ENCODE results near the gene LYPD1. TPM values are rescaled to one million over a fixed set of nuclear protein-coding genes. Genes with fewer than 3 reads are reported as not detected.
A peak's percentile ranks its signal among the peaks of the same experiment; 100 is the strongest.

The LYPD1 gene
- polyA plus RNA-seq, 2 of the 4 experiments (the other 2 are of a cell fraction): 3.6 to 12.0 TPM

- TF ChIP-seq ESRRA (IDR thresholded peaks at IDR 0.05; ENCODE audit: borderline replicate concordance, low read length): no peak
- TF ChIP-seq, protein P1, sequence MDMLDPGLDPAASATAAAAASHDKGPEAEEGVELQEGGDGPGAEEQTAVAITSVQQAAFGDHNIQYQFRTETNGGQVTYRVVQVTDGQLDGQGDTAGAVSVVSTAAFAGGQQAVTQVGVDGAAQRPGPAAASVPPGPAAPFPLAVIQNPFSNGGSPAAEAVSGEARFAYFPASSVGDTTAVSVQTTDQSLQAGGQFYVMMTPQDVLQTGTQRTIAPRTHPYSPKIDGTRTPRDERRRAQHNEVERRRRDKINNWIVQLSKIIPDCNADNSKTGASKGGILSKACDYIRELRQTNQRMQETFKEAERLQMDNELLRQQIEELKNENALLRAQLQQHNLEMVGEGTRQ (IDR thresholded peaks at IDR 0.05): no peak
- TF ChIP-seq NR3C1 (IDR thresholded peaks at IDR 0.05): no peak
- TF ChIP-seq HEYL (CRISPR knock-in tag; IDR thresholded peaks at IDR 0.05): no peak
- TF ChIP-seq FOSB (CRISPR knock-in tag; IDR thresholded peaks at IDR 0.05): no peak
- POLR2A ChIA-PET: no interaction called here
- DNase-seq (ENCODE audit: low read depth in 1 of 2, low spot score in 1 of 2): no peak
- FAIRE-seq: no peak
- Histone ChIP-seq H3K4me3 (no peak overlapping the region), H3K4me1 (peaks cover 15% of the 10 kb centered on the region; the same call in 2 of the 3 replicates), H3K9me3 (no peaks in the 10 kb centered on the region), H3K4me2 (no peak overlapping the region), H3K27ac (no peak overlapping the region; a peak in 1 of 6 replicates)
- no peak for ATAC-seq
- CTCF ChIA-PET: interaction anchor here (1.6 kb wide), 1 partner anchor 59 kb away, joined by 3 read pairs; no protein-coding TSS in a partner anchor
- WGBS (ENCODE audit: missing lambda C conversion rate): 91% methylated on average over 7 of the region's 8 CpGs
These were observed 48.7 kb downstream of the LYPD1 start for GRCh38 chr2:132621131-132621875.

DNA sequence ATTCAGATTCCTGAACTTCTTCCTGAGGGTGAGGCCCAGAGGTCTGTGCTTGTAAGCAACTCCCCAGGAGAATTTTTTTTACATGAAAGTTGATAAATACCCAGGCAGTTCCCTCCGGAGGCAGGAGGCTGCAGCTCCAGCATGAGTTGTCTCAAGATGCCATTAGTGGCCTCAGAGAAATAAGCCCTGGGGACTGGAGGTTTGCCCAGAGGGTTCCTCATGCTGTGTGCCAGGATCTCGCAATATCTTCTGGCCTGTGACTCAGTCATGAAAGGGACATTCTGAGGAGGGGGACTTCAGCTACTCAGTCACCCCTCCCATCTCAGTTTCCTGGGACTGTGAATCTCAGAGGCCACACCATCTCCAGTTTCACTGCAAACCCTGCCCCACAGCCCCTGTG, 49.9 kb downstream of the LYPD1 start:
- H3K4me1 ChIP-seq: peaks cover 15% of the 10 kb centered on the region; the same call in 2 of the 3 replicates
- POLR2A ChIA-PET: no interaction called here
- no peaks in the 10 kb centered on the region for H3K9me3 ChIP-seq
- peak overlapping the region in 1 of 2 experiments; percentile 42; a peak in 2 of 6 replicates for H3K27ac ChIP-seq
- no peak for FAIRE-seq
- 78% methylated on average over 2 of the region's 2 CpGs for WGBS (ENCODE audit: missing lambda C conversion rate)
- CTCF ChIA-PET: no interaction called here
- TF ChIP-seq EHF (CRISPR knock-in tag; IDR thresholded peaks at IDR 0.05) (no peak), CBX2 (IDR thresholded peaks at IDR 0.05; ENCODE audit: borderline replicate concordance, low read depth) (no peak), ZC3H11A (IDR thresholded peaks at IDR 0.05) (no peak), EP300 (IDR thresholded peaks at IDR 0.05) (no peak), RNF2 (IDR thresholded peaks at IDR 0.05; ENCODE audit: borderline replicate concordance, low read depth) (no peak), POLR2A (IDR thresholded peaks at IDR 0.05; ENCODE audit: low read length) (no peak), MAZ (IDR thresholded peaks at IDR 0.05; ENCODE audit: borderline replicate concordance, low read depth, low read length) (no peak), RCOR1 (IDR thresholded peaks at IDR 0.05; ENCODE audit: low read depth, low read length) (no peak), FOSL2 (IDR thresholded peaks at IDR 0.05) (no peak), FOSL2 (CRISPR knock-in tag; IDR thresholded peaks at IDR 0.05) (no peak), KDM1A (IDR thresholded peaks at IDR 0.05; ENCODE audit: low read depth) (no peak), HEYL (CRISPR knock-in tag; IDR thresholded peaks at IDR 0.05) (no peak), MAX (IDR thresholded peaks at IDR 0.05) (no peak)
- TF ChIP-seq, protein P2, sequence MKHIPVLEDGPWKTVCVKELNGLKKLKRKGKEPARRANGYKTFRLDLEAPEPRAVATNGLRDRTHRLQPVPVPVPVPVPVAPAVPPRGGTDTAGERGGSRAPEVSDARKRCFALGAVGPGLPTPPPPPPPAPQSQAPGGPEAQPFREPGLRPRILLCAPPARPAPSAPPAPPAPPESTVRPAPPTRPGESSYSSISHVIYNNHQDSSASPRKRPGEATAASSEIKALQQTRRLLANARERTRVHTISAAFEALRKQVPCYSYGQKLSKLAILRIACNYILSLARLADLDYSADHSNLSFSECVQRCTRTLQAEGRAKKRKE (CRISPR knock-in tag; IDR thresholded peaks at IDR 0.05; ENCODE audit: low read depth): no peak
- TF ChIP-seq, protein P3, sequence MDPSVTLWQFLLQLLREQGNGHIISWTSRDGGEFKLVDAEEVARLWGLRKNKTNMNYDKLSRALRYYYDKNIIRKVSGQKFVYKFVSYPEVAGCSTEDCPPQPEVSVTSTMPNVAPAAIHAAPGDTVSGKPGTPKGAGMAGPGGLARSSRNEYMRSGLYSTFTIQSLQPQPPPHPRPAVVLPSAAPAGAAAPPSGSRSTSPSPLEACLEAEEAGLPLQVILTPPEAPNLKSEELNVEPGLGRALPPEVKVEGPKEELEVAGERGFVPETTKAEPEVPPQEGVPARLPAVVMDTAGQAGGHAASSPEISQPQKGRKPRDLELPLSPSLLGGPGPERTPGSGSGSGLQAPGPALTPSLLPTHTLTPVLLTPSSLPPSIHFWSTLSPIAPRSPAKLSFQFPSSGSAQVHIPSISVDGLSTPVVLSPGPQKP (IDR thresholded peaks at IDR 0.05; ENCODE audit: low read depth, low read length): no peak
- TF ChIP-seq, protein P4, sequence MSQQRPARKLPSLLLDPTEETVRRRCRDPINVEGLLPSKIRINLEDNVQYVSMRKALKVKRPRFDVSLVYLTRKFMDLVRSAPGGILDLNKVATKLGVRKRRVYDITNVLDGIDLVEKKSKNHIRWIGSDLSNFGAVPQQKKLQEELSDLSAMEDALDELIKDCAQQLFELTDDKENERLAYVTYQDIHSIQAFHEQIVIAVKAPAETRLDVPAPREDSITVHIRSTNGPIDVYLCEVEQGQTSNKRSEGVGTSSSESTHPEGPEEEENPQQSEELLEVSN (IDR thresholded peaks at IDR 0.05; ENCODE audit: borderline replicate concordance, low read depth): no peak
- TF ChIP-seq, protein P5, sequence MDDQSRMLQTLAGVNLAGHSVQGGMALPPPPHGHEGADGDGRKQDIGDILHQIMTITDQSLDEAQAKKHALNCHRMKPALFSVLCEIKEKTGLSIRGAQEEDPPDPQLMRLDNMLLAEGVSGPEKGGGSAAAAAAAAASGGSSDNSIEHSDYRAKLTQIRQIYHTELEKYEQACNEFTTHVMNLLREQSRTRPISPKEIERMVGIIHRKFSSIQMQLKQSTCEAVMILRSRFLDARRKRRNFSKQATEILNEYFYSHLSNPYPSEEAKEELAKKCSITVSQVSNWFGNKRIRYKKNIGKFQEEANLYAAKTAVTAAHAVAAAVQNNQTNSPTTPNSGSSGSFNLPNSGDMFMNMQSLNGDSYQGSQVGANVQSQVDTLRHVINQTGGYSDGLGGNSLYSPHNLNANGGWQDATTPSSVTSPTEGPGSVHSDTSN (IDR thresholded peaks at IDR 0.05): no peak
- TF ChIP-seq, protein P6, sequence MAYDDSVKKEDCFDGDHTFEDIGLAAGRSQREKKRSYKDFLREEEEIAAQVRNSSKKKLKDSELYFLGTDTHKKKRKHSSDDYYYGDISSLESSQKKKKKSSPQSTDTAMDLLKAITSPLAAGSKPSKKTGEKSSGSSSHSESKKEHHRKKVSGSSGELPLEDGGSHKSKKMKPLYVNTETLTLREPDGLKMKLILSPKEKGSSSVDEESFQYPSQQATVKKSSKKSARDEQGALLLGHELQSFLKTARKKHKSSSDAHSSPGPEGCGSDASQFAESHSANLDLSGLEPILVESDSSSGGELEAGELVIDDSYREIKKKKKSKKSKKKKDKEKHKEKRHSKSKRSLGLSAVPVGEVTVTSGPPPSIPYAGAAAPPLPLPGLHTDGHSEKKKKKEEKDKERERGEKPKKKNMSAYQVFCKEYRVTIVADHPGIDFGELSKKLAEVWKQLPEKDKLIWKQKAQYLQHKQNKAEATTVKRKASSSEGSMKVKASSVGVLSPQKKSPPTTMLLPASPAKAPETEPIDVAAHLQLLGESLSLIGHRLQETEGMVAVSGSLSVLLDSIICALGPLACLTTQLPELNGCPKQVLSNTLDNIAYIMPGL (CRISPR knock-in tag; IDR thresholded peaks at IDR 0.05; ENCODE audit: borderline replicate concordance): no peak
- TF ChIP-seq, protein P7, sequence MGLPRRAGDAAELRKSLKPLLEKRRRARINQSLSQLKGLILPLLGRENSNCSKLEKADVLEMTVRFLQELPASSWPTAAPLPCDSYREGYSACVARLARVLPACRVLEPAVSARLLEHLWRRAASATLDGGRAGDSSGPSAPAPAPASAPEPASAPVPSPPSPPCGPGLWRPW (IDR thresholded peaks at IDR 0.05): no peak
- TF ChIP-seq, protein P8, sequence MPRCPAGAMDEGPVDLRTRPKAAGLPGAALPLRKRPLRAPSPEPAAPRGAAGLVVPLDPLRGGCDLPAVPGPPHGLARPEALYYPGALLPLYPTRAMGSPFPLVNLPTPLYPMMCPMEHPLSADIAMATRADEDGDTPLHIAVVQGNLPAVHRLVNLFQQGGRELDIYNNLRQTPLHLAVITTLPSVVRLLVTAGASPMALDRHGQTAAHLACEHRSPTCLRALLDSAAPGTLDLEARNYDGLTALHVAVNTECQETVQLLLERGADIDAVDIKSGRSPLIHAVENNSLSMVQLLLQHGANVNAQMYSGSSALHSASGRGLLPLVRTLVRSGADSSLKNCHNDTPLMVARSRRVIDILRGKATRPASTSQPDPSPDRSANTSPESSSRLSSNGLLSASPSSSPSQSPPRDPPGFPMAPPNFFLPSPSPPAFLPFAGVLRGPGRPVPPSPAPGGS (IDR thresholded peaks at IDR 0.05): no peak
- no peak for DNase-seq (ENCODE audit: low read depth in 1 of 2, low spot score in 1 of 2)
- no peak overlapping the region for H3K4me3 ChIP-seq
- no peak overlapping the region for H3K4me2 ChIP-seq
- ATAC-seq: no peak

Data from A549 (cell line).